ENCODE measurements around the gene GGTLC2.

GGTLC2 gene

GRCh38 chr22:22655452-22656290 is 11.3 kb downstream of the GGTLC2 start:
- no peaks in the 10 kb centered on the region for H3K9me3 ChIP-seq
- no peaks in the 10 kb centered on the region for H3K27me3 ChIP-seq
- H3K27ac ChIP-seq: no peak overlapping the region
- no peaks in the 10 kb centered on the region for H3K4me1 ChIP-seq (ENCODE audit: control insufficient read depth in 1 of 2, insufficient read depth in 1 of 2, low read depth in 1 of 2, low read length in 1 of 2)
- TF ChIP-seq CTCF (IDR thresholded peaks at IDR 0.05): no peak
- no peaks in the 10 kb centered on the region for H3K36me3 ChIP-seq
- no peak overlapping the region for H3K4me3 ChIP-seq (ENCODE audit: low read depth in 1 of 2, low read length in 1 of 2)

GRCh38 chr22:22657712-22658111 is 13.3 kb downstream of the GGTLC2 start:
- no peaks in the 10 kb centered on the region for H3K36me3 ChIP-seq
- H3K27me3 ChIP-seq: no peaks in the 10 kb centered on the region
- no peak overlapping the region for H3K4me3 ChIP-seq (ENCODE audit: low read depth in 1 of 2, low read length in 1 of 2)
- H3K27ac ChIP-seq: no peak overlapping the region
- TF ChIP-seq CTCF (IDR thresholded peaks at IDR 0.05): no peak
- H3K9me3 ChIP-seq: no peaks in the 10 kb centered on the region
- H3K4me1 ChIP-seq (ENCODE audit: control insufficient read depth in 1 of 2, insufficient read depth in 1 of 2, low read depth in 1 of 2, low read length in 1 of 2): no peaks in the 10 kb centered on the region

GRCh38 chr22:22661275-22661674 is 16.9 kb downstream of the GGTLC2 start:
- Histone ChIP-seq H3K27me3 (no peaks in the 10 kb centered on the region), H3K36me3 (no peaks in the 10 kb centered on the region), H3K4me1 (ENCODE audit: control insufficient read depth in 1 of 2, insufficient read depth in 1 of 2, low read depth in 1 of 2, low read length in 1 of 2) (no peaks in the 10 kb centered on the region), H3K27ac (no peak overlapping the region), H3K9me3 (no peaks in the 10 kb centered on the region), H3K4me3 (ENCODE audit: low read depth in 1 of 2, low read length in 1 of 2) (no peak overlapping the region)
- TF ChIP-seq CTCF (IDR thresholded peaks at IDR 0.05): no peak

- H3K4me1 ChIP-seq (ENCODE audit: control insufficient read depth in 1 of 2, insufficient read depth in 1 of 2, low read depth in 1 of 2, low read length in 1 of 2): no peaks in the 10 kb centered on the region
- TF ChIP-seq CTCF (IDR thresholded peaks at IDR 0.05): no peak
- no peaks in the 10 kb centered on the region for H3K36me3 ChIP-seq
- no peaks in the 10 kb centered on the region for H3K27me3 ChIP-seq
- H3K4me3 ChIP-seq (ENCODE audit: low read depth in 1 of 2, low read length in 1 of 2): no peak overlapping the region
- H3K27ac ChIP-seq: no peak overlapping the region
- no peaks in the 10 kb centered on the region for H3K9me3 ChIP-seq
Observed at GRCh38 chr22:22662095-22662494, 17.7 kb downstream of the GGTLC2 start.

GRCh38 chr22:22663861-22664800 is 19.7 kb downstream of the GGTLC2 start:
- no peaks in the 10 kb centered on the region for H3K4me1 ChIP-seq (ENCODE audit: control insufficient read depth in 1 of 2, insufficient read depth in 1 of 2, low read depth in 1 of 2, low read length in 1 of 2)
- H3K4me3 ChIP-seq (ENCODE audit: low read depth in 1 of 2, low read length in 1 of 2): no peak overlapping the region
- H3K27me3 ChIP-seq: no peaks in the 10 kb centered on the region
- H3K9me3 ChIP-seq: no peaks in the 10 kb centered on the region
- H3K36me3 ChIP-seq: no peaks in the 10 kb centered on the region
- H3K27ac ChIP-seq: no peak overlapping the region
- no peak for TF ChIP-seq CTCF (IDR thresholded peaks at IDR 0.05)

All from neutrophil (primary cell).